Ovary (tissue), 9 donors: Measurements from ENCODE around the gene LPIN2. TPM values are rescaled to one million over a fixed set of nuclear protein-coding genes. Genes with fewer than 3 reads are reported as not detected.
"Not testable (repeated sequence)": the region's sequence is repeated elsewhere in the genome, so short reads cannot be mapped to it uniquely, and the experiment has no call there.

Experiments used
- DNase-seq, 5 donors: peaks; one replicate each; pipeline ENCODE4 v3.0.0-alpha.2; 2019 to 2020
- H3K27ac ChIP-seq, 2 donors: fragments of 200-600 bp; one replicate each; pipeline versions ENCODE4 v1.5.1 to v1.8.0; 2019 to 2022
- H3K27me3 ChIP-seq: fragments of 200-600 bp; one replicate; pipeline ENCODE4 v1.8.0; 2022
- H3K36me3 ChIP-seq: fragments of 200-600 bp; sonication (generic); one replicate; pipeline ENCODE4 v1.5.1; 2019
- H3K4me1 ChIP-seq: one replicate; pipeline ENCODE4 v1.8.1; 2013; ENCODE audit warnings: mild to moderate bottlenecking, moderate library complexity; ENCODE audit not compliant: insufficient read depth
- H3K4me3 ChIP-seq: fragments of 200-600 bp; sonication (generic); one replicate; pipeline ENCODE4 v1.5.1; 2017
- H3K9me3 ChIP-seq, 2 donors: fragments of 200-600 bp in 1 of 2; sonication (generic) in 1 of 2; one replicate each; pipeline versions ENCODE4 v1.5.1 to v1.8.1; 2013 to 2019; ENCODE audit warnings: mild to moderate bottlenecking in 1 of 2, moderate library complexity in 1 of 2
- CTCF ChIP-seq, 3 donors: fragments of 450-650 bp in 2 of 3; fragments of 200-600 bp in 1 of 3; IDR thresholded peaks; one replicate each; pipeline versions ENCODE4 v1.5.1 to v1.8.0; 2016 to 2022; ENCODE audit warnings: antibody characterized with exemption in 3 of 3, mild to moderate bottlenecking in 1 of 3
- EP300 ChIP-seq: sonication (generic); formaldehyde crosslinking; IDR thresholded peaks from one replicate; pipeline ENCODE4 v1.6.1; 2017; ENCODE audit warnings: antibody characterized with exemption
- POLR2A ChIP-seq: fragments of 450-650 bp; IDR thresholded peaks from one replicate; pipeline ENCODE4 v1.6.1; 2017; ENCODE audit warnings: antibody characterized with exemption, mild to moderate bottlenecking, moderate library complexity
- WGBS, 3 donors: extraction: QIAGEN DNeasy Blood & Tissue Kit in 1 of 3; methylation state at CpG; one replicate each; pipeline versions ENCODE4 v1.1.5 to v1.1.7; 2013 to 2017; 5-methylcytosine and 5-hydroxymethylcytosine counted together
- intact Hi-C, 4 donors: fragments of 100-400 bp; cut with DNase I; formaldehyde crosslinking; loops; one replicate each; pipeline versions ENCODE4 v1.11.0 to v1.15.1; 2022 to 2023
- polyA plus RNA-seq, 2 donors: library from polyadenylated mRNA; stranded (reverse); fragments of 200-250 nt in 1 of 2; fragments of 350-450 nt in 1 of 2; fragmentation: Illumina TruSeq in 1 of 2; extraction: RNeasy Lipid Tissue Mini Kit (QIAGEN cat#74804) in 1 of 2; gene quantifications; one replicate each; pipeline ENCODE4 v1.2.3, GENCODE V29; 2013 to 2014
- total RNA-seq, 7 donors: library from RNA; depleted of rRNA in 2 of 7; stranded (reverse); fragments of >200 nt in 2 of 7; fragmentation: NEBNext Ultra II Directional in 3 of 7; extraction: Animal tissue kit (Norgen Biotek cat#: 25700) in 3 of 7; gene quantifications; one replicate each; pipeline versions ENCODE4 v1.1.0 to v1.2.4, GENCODE V29; 2016 to 2023
- donor health status: DM: no; HTN: no; CAD: no; lungs with moderate emphysema.
- donor health status: DM: no; HTN: no; CAD: no.
- donor health status: Bipolar disorder and iron deficiency.
- donor health status: DM: yes; HTN: yes; CAD: no.
- donor health status: DM: no; HTN: no; CAD: no.
- donor health status: DM: yes; HTN: yes; CAD: no.

LPIN2 gene
- total and polyA plus RNA-seq, 9 donors, result 13.4 to 44.7 (median 26.4) TPM

- Histone ChIP-seq H3K4me3 (no peak overlapping the region), H3K36me3 (no peaks in the 10 kb centered on the region), H3K27me3 (no peaks in the 10 kb centered on the region), H3K27ac (no peak overlapping the region), H3K9me3 (no peaks in the 10 kb centered on the region), H3K4me1 (no peaks in the 10 kb centered on the region)
- no peak for TF ChIP-seq CTCF (IDR thresholded peaks at IDR 0.05)
- no peak for TF ChIP-seq EP300
- no peak for TF ChIP-seq POLR2A
- WGBS, 3 donors, result 90 to 98% (median 96%) methylated on average over 5 of the region's 5 CpGs
- no peak for DNase-seq
- intact Hi-C loops, result no loop called here
Measured at GRCh38 chr18:3035635-3036034, 22.7 kb upstream of the LPIN2 start.

GRCh38 chr18:3032721-3033120 lies 19.8 kb upstream of the LPIN2 start:
- no peaks in the 10 kb centered on the region for H3K36me3 ChIP-seq
- H3K27me3 ChIP-seq, result no peaks in the 10 kb centered on the region
- 89 to 96% (median 91%) methylated on average over 3 of the region's 3 CpGs for whole genome bisulfite sequencing, 3 donors
- no peak for DNase-seq
- no peak overlapping the region for H3K27ac ChIP-seq
- no peak overlapping the region for H3K4me3 ChIP-seq
- TF ChIP-seq CTCF (IDR thresholded peaks at IDR 0.05) (no peak), POLR2A (no peak), EP300 (no peak)
- peaks cover 5% of the 10 kb centered on the region for H3K4me1 ChIP-seq
- H3K9me3 ChIP-seq, result no peaks in the 10 kb centered on the region
- intact Hi-C loops, result no loop called here

- no peaks in the 10 kb centered on the region for H3K9me3 ChIP-seq
- peak overlapping the region in 1 of 2 donors; percentile 62 for H3K27ac ChIP-seq
- WGBS, 3 donors, result 10 to 12% (median 10%) methylated on average over 12 of the region's 12 CpGs
- no peaks in the 10 kb centered on the region for H3K36me3 ChIP-seq
- TF ChIP-seq EP300 (no peak), POLR2A (no peak)
- peaks cover 7% of the 10 kb centered on the region for H3K4me1 ChIP-seq
- no peaks in the 10 kb centered on the region for H3K27me3 ChIP-seq
- H3K4me3 ChIP-seq, result no peak overlapping the region
- intact Hi-C loops, result no loop called here
- no peak for DNase-seq
Measured at GRCh38 chr18:3029215-3029952, 16.4 kb upstream of the LPIN2 start.

GRCh38 chr18:3028115-3028514 lies 15.2 kb upstream of the LPIN2 start:
- intact Hi-C loops, H3K27me3 ChIP-seq, DNase-seq, H3K9me3 ChIP-seq, H3K36me3 ChIP-seq, H3K4me3 ChIP-seq, H3K4me1 ChIP-seq: not testable (repeated sequence)
- WGBS, 3 donors, result 48 to 63% (median 53%) methylated on average over 3 of the region's 3 CpGs
- H3K27ac ChIP-seq, result peak overlapping the region in 1 of 2 donors; percentile 62

GRCh38 chr18:3027370-3027891 lies 14.5 kb upstream of the LPIN2 start:
- Histone ChIP-seq H3K9me3 (no peaks in the 10 kb centered on the region), H3K4me1 (peaks cover 7% of the 10 kb centered on the region), H3K4me3 (no peak overlapping the region), H3K27ac (peak overlapping the region in 1 of 2 donors; percentile 62), H3K36me3 (no peaks in the 10 kb centered on the region), H3K27me3 (no peaks in the 10 kb centered on the region)
- TF ChIP-seq EP300 (no peak), POLR2A (no peak), CTCF (IDR thresholded peaks at IDR 0.05) (no peak)
- DNase-seq, result no peak
- intact Hi-C loops, result no loop called here
- 16 to 21% (median 19%) methylated on average over 11 of the region's 11 CpGs for WGBS, 3 donors
